Stimulated activated CD8-positive, alpha-beta memory T cell treated with anti-CD3 and anti-CD28 coated beads, Interleukin-15, amount 100 ng/mL, for 4 hours (primary cell): ENCODE data around the gene VWA5B1.

Experiments
- DNase-seq, 2 donors: peaks; one replicate each; pipeline ENCODE4 v3.0.0-alpha.2; 2020; ENCODE audit warnings: low read depth in 2 of 2

The VWA5B1 gene

GRCh38 chr1:20348326-20348915, 57.7 kb downstream of the VWA5B1 start:
- no peak for DNase-seq

DNA sequence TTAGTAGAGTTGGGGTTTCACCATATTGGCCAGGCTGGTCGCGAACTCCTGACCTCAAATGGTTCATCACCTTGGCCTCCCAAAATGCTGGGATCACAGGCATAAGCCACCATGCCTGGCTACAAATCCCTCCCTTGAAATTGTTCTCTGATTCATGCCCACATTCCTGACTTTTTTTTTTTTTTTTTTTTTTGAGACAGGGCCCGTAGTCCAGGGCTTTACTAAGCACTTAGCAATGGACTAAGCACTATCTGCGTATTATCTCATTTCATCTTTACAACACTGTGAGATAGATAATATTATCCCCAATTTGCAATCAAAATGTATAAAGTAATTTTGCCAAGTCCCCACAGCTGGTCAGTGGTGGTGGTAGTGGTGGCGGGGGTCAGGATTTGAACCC, 58.9 kb downstream of the VWA5B1 start:
- DNase-seq, result no peak

- no peak for DNase-seq
Measured at GRCh38 chr1:20349971-20350370, 59.3 kb downstream of the VWA5B1 start.

DNA sequence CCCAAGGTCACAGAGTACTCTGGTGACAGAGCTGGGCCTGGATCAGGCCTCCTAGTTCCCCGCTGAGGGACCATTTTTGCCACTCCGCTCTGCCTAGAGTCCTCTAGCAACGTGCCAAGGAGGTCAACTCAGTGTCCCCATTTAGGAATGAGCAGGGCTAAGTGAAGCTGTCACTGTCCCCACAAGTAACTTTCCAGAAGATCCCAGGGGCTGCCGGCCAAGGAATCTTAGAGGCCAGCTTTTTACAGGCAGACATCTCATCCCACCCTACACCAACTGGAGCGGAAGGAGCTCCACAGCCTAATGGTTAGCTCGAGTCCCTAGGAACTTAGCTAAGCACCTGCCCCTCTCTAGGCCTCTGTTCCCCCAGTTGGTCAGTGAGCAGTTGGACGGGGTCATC, 59.7 kb downstream of the VWA5B1 start:
- DNase-seq, result no peak

- no peak for DNase-seq
Measured at GRCh38 chr1:20351911-20352701, 61.4 kb downstream of the VWA5B1 start.

- DNase-seq, result no peak
Measured at GRCh38 chr1:20353836-20354235, 63.2 kb downstream of the VWA5B1 start.

DNA sequence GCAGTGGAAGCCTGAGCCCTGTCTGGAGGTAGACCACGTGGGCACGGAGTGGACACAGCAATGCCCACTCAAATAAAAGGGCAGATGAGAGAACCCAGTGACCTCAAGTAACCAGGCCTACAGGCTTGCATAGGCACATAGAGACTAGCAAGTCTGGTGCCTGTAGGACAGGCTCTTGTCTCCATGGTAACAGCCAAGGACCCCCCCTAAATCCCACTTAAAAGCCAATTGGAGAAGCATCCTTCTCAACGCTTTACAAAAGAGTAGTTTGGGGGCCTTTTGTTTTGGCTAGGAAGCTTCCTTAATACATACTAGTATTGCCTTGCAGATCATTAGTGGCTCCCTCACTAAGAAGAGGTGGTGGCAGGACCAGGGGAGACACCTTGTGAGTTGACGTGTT, 63.9 kb downstream of the VWA5B1 start:
- DNase-seq, result no peak

DNA sequence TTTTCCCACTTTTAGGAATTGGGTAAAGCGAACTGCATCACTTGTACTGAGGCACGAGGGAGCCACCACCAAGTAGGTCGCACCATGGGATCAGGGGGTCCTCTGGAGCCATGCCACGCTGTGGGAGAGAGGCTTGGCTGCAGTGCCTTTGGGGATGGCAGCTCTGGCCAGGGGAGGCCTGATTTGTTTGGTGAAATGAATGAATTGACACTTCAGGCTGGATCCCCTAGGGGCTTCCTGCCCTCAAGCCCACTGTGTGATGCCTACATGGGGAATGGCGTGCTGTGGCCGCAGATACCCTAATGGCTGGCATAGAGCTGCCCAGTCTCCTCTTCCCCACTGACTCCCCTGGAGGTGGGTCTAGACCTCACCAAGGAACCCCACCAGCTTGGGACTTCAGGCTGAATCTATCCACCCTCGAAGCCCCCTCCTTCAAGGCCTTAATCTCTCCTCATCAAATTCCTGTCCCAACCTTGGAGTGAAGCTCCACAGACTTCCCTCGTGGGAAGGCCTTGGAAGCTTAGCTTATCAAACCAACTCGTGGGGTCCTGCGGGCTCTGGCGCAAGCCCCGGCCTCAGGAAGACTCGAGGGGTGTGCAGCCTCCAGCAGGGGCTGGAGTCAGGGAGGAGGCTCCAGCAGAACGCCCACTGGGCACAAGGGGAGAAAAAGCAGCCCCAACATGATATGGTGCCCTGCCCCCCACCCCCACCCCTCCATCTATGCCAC, 64.6 kb downstream of the VWA5B1 start:
- no peak for DNase-seq

GRCh38 chr1:20355828-20356735, 65.4 kb downstream of the VWA5B1 start:
- no peak for DNase-seq

DNA sequence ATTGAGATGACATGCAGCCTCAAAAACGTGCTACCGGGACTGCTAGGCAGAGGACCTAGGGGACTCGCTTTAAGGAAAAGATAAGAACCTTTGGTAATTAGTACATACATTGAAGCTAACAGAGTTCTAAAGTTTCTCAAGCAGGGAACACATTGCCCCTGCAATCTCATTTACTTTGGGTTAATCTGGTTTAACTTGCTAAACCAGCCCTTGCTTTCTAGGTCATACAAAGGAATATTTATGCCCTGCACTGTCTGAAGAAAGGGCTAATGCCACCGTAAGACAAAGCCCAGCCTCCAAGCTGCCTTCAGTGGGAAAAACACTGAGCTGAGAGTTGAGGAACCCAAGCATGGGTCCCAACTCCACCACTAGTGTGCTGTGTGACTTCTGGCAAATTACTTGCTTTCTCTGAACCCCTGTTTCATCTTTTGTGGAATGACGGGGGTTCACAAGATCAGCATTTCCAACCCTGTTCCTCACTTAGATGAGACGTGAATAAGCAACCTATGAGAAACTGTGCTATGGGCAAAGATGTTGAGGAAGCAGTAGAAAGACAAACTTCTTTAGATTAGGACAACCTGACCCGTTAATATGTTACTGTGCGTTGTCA, 66.3 kb downstream of the VWA5B1 start:
- DNase-seq, result no peak

DNA sequence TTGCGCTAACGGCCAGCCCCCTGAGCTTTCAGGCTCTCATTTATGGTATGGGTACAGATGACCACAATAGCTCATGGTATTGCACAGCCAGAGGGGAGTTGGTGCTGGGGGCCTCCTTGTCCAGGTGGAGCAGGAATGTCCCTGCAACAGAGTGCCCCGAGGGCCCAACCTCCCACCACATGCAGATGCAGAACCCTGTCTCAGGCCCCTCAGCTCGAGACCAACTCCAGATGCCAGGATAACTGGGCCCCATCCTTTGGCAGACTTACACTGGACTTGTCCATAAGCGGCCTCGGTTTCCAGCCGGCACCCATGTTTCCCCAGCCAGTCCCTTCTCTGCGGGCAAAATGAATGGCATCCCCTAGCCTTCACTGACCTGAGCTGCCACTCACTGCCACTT, 67.1 kb downstream of the VWA5B1 start:
- DNase-seq, result no peak

DNA sequence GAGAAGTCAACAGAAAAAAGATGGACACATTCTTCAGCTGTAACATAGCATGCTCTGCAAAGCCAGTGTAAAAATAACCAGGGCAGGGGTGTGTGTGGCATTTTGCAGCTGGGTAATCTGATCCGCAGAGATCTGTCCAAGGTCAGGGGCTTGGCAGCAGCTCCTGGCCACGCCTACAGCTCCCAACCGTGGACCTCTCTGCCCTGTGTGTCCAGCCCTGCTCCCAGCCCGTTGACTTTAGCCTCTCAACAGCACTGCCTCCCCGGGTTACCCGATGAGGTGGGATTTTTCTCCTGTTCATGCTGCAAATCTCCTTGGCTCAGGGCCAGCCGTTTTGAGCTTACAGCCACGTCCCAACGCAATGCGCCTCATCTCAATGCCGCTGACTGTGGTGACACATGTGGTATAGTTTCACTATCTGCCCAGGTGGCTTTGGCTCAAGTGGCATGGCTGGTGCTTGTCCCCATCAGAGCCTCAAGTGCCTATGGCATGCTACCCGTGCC, 68.1 kb downstream of the VWA5B1 start:
- no peak for DNase-seq

- DNase-seq, result no peak
Measured at GRCh38 chr1:20359451-20360330, 69.0 kb downstream of the VWA5B1 start.

DNA sequence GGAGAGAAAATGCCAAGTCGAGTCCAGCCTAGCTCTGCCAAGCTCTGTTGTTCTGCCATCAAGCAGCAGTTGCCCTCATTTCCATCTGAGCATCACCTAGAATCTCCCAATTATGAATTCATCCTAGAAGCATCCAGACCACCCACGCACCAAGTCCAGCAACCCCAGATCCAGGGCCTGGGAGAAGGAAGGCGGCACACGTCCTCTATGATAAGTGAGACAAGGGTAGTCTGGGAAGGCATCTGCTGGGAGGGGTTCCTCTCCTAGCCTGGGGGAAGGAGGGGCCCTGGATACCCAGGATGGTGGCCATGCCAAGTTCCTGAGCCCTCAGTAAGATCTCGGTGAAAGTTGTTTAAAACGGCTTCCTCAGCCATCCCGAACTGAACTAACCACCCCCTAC, 70.7 kb downstream of the VWA5B1 start:
- no peak for DNase-seq

- no peak for DNase-seq
Measured at GRCh38 chr1:20361805-20362381, 71.2 kb downstream of the VWA5B1 start.

GRCh38 chr1:20362856-20363255, 72.2 kb downstream of the VWA5B1 start:
- DNase-seq, result no peak

DNA sequence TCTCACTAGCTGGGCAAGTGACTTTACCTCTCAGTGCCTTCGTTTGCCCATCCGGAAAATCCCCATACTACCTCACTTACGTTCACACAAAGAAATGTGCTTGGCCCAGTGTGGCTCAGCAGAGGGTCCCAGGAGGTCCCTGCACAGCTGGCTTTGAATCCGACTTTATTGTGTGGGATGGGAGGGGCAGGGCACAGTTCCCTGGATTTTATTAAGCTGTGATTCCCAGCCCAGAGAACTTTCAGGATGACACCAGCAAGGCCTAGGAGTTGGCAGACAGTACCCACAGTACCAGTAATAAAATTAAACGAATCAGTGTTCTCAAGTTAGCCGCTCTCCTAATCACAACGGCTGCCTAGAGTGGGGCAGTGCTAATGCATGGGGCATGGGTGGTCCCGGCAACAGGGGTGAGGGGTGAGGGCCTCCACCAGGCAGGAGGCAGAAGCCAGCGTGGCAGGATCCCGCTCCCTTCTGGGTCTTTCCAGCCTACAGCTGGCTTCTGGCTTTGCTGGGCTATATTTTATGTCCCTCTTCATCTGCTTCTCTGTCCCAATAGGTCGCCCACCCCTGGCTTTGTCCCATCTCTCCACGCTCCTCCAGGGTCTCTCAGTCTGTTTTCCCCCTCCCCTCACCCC, 74.9 kb downstream of the VWA5B1 start:
- DNase-seq, result no peak

DNA sequence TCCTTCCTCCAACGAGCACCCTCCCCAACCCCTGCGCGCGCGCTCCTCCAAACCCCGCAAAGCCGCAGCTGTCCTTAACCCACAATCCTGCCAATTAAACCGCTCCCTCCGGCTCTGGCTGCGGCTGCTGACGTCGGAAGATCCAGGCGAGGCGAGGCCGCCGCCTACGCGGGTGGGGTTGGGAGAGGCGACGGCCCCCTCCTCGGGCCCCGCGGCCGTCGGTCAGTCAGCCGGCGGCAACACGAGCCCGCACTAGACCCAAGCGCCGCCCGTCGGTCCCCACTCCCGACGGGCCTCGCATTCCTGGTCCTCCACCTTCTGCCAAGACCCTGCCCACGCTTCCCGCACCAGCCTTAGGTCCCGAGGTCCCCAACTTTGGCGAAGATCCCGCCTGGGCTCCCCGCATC, 75.4 kb downstream of the VWA5B1 start:
- DNase-seq, result no peak

GRCh38 chr1:20366463-20367115, 75.9 kb downstream of the VWA5B1 start:
- no peak for DNase-seq
